ENCODE data around the gene NAPSA.
"Not testable (repeated sequence)": the region's sequence is repeated elsewhere in the genome, so short reads cannot be mapped to it uniquely, and the experiment has no call there.

DNA sequence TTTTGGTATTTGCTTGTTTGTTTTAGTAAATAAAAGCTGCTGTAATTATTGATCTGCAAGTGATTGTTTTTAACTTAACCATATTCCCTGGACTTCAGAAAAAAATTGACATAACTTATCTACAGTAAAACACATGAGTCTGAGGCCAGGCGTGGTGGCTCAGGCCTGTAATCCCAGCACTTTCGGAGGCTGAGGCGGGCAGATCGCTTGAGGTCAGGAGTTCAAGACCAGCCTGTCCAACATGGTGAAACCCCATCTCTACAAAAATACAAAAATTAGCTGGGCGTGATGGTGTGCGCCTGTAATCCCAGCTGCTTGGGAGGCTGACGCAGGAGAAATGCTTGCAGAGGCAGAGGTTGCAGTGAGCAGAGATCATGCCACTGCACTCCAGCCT is 12.0 kb downstream of the NAPSA start:
- TF ChIP-seq, protein P1, sequence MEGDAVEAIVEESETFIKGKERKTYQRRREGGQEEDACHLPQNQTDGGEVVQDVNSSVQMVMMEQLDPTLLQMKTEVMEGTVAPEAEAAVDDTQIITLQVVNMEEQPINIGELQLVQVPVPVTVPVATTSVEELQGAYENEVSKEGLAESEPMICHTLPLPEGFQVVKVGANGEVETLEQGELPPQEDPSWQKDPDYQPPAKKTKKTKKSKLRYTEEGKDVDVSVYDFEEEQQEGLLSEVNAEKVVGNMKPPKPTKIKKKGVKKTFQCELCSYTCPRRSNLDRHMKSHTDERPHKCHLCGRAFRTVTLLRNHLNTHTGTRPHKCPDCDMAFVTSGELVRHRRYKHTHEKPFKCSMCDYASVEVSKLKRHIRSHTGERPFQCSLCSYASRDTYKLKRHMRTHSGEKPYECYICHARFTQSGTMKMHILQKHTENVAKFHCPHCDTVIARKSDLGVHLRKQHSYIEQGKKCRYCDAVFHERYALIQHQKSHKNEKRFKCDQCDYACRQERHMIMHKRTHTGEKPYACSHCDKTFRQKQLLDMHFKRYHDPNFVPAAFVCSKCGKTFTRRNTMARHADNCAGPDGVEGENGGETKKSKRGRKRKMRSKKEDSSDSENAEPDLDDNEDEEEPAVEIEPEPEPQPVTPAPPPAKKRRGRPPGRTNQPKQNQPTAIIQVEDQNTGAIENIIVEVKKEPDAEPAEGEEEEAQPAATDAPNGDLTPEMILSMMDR (IDR thresholded peaks at IDR 0.05) = not testable (repeated sequence)
- not testable (repeated sequence) for TF ChIP-seq POLR2A (IDR thresholded peaks at IDR 0.05)

Measured in sigmoid colon (tissue), 3 donors.